ENCODE measurements around the gene CCDC183.

DNA sequence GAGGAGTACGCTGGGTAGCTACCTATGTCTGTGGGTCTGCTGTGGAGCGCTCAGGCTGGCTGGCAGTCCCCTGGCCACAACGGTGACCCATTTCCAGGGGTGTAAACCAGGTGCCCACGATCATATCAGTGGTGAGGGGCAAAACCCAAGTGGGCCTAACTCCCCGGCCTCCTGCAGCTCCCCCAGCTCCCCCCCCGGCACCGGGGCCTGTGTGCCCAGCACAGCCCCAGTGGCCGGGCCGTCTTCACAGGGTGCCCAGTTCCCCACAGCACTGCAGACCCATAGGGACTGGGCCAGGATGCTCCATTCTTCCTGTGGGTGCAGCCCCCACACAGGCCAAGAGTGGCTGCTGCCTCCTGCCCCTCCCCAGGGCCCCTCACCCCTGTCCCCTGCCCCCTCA lies 37.1 kb upstream of the CCDC183 start:
- TF ChIP-seq YY1 (IDR thresholded peaks at IDR 0.05; ENCODE audit: insufficient read depth, insufficient read length), result no peak
- TF ChIP-seq ZNF274 (IDR thresholded peaks at IDR 0.05; ENCODE audit: low read depth, low read length), result no peak
